Stimulated activated CD4-positive, alpha-beta T cell treated with anti-CD3 and anti-CD28 coated beads, Interleukin-12 subunit alpha, Interleukin-12 subunit beta, amount 100 ng/mL, for 48 hours (primary cell): Measurements from ENCODE around the gene N4BP3.
A peak's percentile ranks its signal among the peaks of the same experiment; 100 is the strongest.
"Not testable (repeated sequence)": the region's sequence is repeated elsewhere in the genome, so short reads cannot be mapped to it uniquely, and the experiment has no call there.

Source experiments
- DNase-seq, 3 donors: peaks; one replicate each; pipeline ENCODE4 v3.0.0-alpha.2; 2020; ENCODE audit warnings: low read depth in 2 of 3, low spot score in 1 of 3

N4BP3 gene

GRCh38 chr5:178113141-178113787, at the start of gene N4BP3:
Gene N4BP3, plus strand, starts transcription at chr5:178113532. Its CDS starts 6,052 bp downstream, at chr5:178119584.
- peak; percentile 69 to 83 (median 69) for DNase-seq

GRCh38 chr5:178067755-178068154, 45.6 kb upstream of the N4BP3 start:
- DNase-seq: no peak

- no peak for DNase-seq
These were observed 45.0 kb upstream of the N4BP3 start for GRCh38 chr5:178068293-178068692.

- peak in 2 of 3 donors; percentile 13 to 27 for DNase-seq
These were observed 43.4 kb upstream of the N4BP3 start for GRCh38 chr5:178069909-178070308.

- no peak for DNase-seq
These were observed 42.2 kb upstream of the N4BP3 start for GRCh38 chr5:178071108-178071507.

GRCh38 chr5:178072749-178073148, 40.6 kb upstream of the N4BP3 start:
- no peak for DNase-seq

GRCh38 chr5:178074266-178074952, 38.9 kb upstream of the N4BP3 start:
- no peak for DNase-seq

- DNase-seq: not testable (repeated sequence)
These were observed 36.4 kb upstream of the N4BP3 start for GRCh38 chr5:178076965-178077364.

GRCh38 chr5:178077751-178078150, 35.6 kb upstream of the N4BP3 start:
- no peak for DNase-seq

- no peak for DNase-seq
These were observed 34.9 kb upstream of the N4BP3 start for GRCh38 chr5:178078197-178079010.

- no peak for DNase-seq
These were observed 33.3 kb upstream of the N4BP3 start for GRCh38 chr5:178080056-178080455.

- no peak for DNase-seq
These were observed 32.5 kb upstream of the N4BP3 start for GRCh38 chr5:178080618-178081410.

- DNase-seq: no peak
These were observed 31.6 kb upstream of the N4BP3 start for GRCh38 chr5:178081571-178082243.

- no peak for DNase-seq
These were observed 29.4 kb upstream of the N4BP3 start for GRCh38 chr5:178083922-178084321.

GRCh38 chr5:178085316-178085715, 28.0 kb upstream of the N4BP3 start:
- DNase-seq: no peak

GRCh38 chr5:178086266-178086665, 27.1 kb upstream of the N4BP3 start:
- DNase-seq: no peak

- DNase-seq: not testable (repeated sequence)
These were observed 26.1 kb upstream of the N4BP3 start for GRCh38 chr5:178087199-178087598.

GRCh38 chr5:178090856-178091255, 22.5 kb upstream of the N4BP3 start:
- DNase-seq: no peak

- DNase-seq: no peak
These were observed 20.2 kb upstream of the N4BP3 start for GRCh38 chr5:178093134-178093533.

GRCh38 chr5:178094345-178094744, 19.0 kb upstream of the N4BP3 start:
- no peak for DNase-seq

- no peak for DNase-seq
These were observed 14.6 kb upstream of the N4BP3 start for GRCh38 chr5:178098685-178099084.
